A549 treated with Mapracorat at 1 μM for 4 hours (cell line): ENCODE measurements around the gene NDOR1. TPM values are rescaled to one million over a fixed set of nuclear protein-coding genes. Genes with fewer than 3 reads are reported as not detected.

ENCODE experiments used
- total RNA-seq: library from RNA; stranded (reverse); fragments of 200-300 nt; extraction: Qiagen RNA extraction; gene quantifications from 5 replicates; pipeline ENCODE4 v1.2.3, GENCODE V29; 2022

The NDOR1 gene
- total RNA-seq, result 9.8 to 19.3 TPM (median 16.4 TPM) in 5 replicates

DNA sequence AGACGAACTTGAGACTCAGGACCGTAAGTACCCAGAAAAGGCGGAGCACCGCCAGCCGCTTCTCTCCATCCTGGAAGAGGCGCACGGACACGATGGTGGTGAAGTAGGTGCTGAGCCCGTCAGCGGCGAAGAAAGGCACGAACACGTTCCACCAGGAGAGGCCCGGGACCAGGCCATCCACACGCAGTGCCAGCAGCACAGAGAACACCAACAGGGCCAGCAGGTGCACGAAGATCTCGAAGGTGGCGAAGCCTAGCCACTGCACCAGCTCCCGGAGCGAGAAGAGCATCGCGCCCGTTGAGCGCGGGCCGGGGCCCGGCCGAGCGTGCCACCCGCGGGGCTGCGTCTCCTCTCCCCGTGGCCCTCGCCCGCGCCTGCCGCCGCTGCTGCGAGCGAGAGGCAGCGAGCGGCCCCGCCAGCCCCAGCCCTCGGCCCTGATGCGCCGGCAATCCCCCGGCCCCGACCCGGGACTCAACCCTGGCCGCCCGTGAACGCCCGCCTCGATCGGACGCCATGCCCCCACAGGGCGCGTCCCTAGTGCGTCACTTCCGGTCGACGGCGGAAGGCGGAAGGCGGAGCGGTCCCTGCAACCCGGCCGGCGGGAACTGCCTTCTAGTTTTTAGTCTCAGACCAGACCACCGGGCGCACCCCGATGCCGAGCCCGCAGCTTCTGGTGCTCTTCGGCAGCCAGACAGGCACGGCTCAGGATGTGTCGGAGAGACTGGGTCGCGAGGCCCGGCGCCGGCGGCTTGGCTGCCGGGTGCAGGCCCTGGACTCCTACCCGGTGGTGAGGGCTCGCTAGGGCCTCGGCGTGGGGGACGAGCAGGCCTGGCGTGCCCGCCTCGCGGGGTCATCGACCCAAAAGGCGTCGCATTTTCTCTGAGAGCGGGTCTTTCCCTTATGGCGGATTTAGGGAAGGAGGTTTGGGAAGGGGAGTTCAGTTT, at the start of gene NDOR1, which contains the start of gene TMEM203:
Gene NDOR1, plus strand, starts transcription at position 575 of the 944 bp plus-strand sequence. Its CDS starts 78 bp downstream, at position 653.
Gene TMEM203, minus strand, starts transcription at position 523 of the 944 bp plus-strand sequence. Its CDS starts 234 bp downstream, at position 289.

DNA sequence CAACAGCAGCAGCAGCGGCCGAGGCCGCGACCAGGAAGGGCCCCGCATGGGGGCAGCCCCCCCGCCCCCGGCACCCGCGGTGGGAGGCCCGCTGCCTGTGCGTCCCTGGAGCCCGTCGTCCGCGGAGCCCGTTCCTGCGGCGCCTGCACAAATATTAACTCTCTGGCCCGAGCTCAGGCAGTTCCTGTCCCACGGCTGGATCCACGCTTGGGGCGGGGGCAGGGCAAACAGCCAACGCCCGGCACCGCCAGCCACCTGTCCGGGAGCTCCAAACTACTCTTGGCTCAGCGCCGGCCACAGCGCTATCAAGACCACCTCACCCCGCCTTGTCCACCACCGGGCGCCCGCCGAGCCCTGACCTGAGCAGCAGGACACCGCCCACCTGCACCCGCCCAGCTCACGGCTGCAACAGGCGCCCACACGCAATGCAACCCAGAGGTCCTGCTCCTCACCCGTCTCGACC, 35.6 kb upstream of the NDOR1 start, which contains the start of gene LRRC26:
Gene LRRC26, minus strand, starts transcription at position 156 of the 463 bp plus-strand sequence. Its CDS starts 108 bp downstream, at position 48.

DNA sequence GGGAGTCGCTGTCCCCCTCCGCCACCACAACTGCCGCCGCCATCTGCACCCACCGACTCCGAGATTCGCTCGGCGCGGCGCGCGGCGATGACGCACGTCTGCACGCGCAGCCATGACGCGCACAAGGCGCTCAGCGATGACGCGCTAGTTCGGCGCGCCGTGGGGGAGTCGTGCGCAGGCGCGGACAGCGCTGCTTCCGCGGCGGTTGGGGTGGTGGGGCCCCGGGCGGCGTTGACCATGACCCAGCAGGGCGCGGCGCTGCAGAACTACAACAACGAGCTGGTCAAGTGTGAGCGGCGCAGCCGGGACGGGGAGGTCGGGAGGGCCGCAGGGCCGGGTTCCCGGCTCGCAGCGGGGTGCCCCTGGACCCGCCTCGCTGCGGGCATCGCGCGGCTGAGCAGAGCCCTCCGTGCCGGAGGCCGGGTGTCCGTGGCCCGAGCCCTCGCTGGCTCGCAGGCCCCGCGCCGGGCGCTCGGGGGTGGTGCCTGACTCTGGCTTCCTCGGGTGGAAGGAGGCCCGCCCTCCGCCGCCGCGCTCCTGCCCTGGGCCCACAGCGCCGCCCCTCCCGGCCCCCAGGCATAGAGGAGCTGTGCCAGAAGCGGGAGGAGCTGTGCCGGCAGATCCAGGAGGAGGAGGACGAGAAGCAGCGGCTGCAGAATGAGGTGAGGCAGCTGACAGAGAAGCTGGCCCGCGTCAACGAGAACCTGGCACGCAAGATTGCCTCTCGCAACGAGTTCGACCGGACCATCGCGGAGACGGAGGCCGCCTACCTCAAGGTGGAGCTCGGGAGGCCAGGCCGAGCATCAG, 16.8 kb upstream of the NDOR1 start, which contains the start of the genes ANAPC2 and SSNA1:
Gene ANAPC2, minus strand, starts transcription at position 71 of the 807 bp plus-strand sequence. Its CDS starts 28 bp downstream, at position 43.
Gene SSNA1, plus strand, starts transcription at position 187 of the 807 bp plus-strand sequence. Its CDS starts 51 bp downstream, at position 238.

DNA sequence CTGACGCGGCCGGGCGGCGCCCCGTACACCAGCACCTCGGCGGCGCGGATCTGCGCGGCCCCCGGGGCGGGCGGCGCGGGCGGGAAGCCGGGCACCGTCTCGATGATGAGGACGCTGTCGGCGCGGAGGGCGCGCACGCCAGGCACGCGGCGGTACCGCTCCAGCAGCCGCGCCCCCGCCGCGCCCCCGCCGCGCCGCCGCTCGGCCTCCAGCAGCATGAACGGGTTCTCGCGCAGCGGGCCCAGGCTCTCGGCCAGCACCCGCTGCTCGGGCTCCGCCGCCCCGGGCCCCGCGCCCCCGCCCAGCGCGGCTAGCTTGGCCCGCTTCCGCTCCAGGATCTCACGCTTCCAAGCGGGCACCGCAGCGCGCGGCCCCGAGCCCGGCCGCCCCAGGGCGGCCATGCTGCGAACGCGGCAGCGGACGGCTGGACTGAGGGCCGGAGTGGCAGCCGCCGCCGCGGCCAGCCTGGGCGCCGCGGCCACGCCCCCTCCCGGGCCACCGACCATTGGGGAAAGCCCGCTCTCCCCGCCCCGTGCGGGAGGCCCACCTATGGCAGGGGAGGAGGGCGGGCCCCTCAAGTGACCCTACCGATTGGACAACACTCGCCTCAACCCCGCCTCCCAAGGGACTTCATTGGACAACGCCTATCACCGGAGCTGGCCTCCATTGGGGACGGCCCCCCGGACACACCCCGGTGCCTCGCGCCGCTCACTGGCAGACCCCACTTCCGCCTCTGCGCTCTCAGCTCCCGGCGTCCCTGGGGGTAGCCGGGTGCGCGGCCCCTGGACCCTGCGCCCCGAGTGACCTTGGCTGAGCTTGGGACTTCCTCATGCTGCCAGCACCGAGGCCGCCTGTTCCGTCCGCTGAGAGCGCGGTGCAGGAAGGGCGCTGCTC, 4.9 kb upstream of the NDOR1 start, which contains the start of gene TPRN:
Gene TPRN, minus strand, starts transcription at position 431 of the 894 bp plus-strand sequence. Its CDS starts 30 bp downstream, at position 401.

DNA sequence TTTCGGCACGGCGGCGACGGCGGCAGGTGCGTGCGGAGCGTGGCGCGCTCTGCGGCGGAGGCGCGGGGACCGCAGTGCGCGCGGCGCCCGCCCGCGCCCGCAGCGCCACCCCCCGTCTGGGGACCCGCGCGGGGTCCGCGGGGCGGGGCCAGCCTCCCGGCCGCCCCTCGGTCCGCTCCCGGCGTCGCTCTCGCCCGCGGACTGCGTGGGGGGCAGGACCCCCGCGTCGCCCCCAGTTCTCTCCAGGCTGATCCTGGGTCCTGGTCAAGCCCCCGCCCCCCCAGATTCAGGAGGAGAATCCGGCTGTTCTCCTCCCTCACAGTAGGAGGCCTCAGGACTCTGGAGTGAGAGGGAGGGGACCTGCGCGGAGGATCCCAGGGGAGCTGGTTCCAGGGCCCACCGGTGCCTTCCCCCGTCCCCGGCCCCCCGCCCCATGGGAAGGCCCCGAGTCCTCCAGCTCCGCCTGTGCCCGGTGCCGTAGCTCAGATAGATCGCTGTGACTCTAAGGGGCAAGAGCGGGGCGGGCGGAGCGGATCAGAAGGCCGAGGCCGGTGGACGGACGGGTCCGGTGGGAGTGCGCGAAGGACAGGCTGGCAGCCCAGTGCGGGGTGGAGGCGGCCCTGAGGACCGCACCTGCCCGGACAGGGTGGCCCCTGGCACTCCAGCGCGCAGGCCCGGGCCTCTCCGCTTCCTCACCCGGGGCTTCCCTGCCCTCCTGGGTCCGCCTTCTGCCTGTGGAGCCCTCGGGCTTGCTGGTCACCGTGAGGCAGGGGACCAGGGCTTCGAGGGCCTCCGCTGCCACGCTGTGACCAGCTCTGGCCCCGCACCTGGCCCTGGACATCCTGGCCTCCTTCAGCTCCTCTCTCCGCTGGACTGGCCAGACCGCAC, 16.9 kb downstream of the NDOR1 start, which contains the start of gene RNF208:
Gene RNF208, minus strand, starts transcription at position 51 of the 888 bp plus-strand sequence. CDS start 1,028 bp downstream, outside the sequence.

DNA sequence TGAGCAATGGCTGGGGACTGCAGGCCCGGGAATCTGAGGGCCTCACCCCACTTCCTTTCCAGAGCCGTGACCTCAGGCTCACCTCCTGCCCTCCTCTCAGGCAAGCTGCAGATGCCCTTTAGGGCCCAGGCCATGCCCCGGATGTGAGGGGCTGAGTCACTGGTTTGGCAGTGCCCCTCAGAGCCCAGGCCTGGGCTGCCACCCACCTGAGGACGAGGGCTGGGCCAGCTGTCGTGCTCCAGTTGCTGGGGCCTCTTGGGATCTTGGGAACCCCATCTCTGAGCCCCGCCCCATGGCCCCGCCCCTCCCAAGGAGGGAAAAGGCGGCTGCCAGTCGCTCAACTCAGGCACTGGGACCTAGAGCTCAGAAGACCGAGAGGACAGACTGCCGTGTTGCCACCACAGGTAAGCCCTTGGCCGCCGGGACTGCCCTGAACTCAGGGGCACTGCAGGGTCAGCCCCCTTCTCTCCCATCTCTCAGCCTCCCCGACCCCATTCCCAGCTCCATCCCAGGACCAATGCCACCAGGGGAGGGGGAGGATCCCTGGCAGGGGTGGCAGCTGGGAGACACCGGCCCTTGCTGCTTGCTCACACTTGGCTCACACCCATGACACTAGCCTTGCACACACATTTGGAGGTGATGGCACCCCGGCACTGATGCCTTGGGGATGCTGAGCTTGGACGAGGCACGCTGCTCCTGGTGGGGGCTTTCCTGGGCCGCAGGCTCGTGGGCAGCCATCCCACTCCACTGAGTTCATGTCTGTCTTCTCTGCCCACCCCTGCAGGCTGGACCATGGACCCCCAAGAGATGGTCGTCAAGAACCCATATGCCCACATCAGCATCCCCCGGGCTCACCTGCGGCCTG, 19.6 kb downstream of the NDOR1 start, which contains the start of gene CYSRT1:
Gene CYSRT1, plus strand, starts transcription at position 345 of the 865 bp plus-strand sequence. Its CDS starts 448 bp downstream, at position 793.

DNA sequence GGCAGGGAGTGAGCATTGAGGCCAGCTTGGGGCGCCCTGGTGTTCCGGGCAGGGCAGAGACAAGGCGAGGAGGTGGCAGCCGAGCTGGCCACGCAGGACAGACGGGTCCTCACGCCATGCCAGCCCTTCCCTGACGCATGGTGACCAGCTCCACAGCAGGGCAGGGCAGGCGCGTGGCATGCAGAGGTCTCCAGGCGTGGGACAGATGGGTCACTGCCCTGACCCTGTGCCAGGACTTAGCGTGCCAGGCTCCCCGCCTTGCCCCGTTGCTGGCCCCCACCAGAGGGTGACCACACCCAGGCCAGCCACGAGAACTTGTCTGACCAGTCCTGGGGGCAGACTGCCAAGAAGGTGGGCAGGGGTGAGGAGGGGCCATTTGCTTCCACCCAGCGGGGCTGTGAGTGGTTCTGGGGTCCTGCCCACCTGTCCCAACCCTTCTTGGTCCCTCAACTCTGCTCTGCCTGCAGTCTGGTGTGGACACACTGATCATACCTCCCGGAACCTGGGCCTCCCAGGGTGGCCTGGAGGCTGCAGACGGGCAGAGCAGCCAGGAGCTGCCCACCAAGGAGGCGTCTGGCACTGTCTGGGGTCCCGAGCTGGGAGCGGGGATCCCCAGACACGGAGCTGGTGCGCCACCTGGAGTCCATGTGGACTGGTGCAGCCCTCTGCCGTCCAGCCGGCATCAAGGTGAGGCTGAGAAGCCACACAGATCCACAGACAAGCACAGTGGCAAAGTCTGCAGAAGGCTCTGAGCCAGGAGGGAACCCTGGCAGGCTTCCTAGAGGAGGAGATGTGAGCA, 21.8 kb downstream of the NDOR1 start, which contains the start of gene RNF224:
Gene RNF224, plus strand, starts transcription at position 449 of the 799 bp plus-strand sequence. CDS start 834 bp downstream, outside the sequence.

DNA sequence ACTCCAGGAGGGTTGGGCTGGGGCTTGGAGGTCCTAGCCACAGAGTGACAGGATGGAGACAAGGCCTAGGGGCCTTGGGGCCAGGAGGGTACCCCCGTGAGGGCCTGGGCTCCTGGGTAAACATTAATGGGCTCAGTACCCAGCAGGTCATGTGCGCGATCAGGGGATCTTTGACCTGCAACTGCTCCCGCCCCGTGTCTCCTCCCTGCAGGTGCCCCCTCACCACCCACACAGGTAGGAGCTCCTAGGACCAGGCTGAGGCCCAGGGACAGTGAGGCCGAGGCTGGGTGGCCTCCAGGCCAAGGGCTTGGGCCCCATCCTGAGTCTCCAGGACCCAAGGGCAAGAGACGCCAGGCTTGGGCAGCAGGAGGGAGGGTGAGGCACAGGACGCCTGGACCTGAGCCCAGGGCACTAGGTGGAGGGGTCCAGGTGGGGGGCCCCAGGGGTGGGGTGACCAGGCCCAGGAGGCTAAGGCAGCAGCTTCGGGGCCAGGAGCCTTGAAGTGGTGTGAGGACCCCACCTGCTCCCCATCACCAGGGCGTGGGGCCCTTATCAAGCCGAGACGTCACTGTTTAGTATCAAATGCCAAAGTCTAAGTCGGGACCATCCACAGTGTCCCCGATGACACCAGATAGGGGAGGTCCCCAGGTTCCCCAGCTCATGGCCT, 25.3 kb downstream of the NDOR1 start, which contains the start of gene SLC34A3:
Gene SLC34A3, plus strand, starts transcription at position 197 of the 667 bp plus-strand sequence. CDS start 802 bp downstream, outside the sequence.

DNA sequence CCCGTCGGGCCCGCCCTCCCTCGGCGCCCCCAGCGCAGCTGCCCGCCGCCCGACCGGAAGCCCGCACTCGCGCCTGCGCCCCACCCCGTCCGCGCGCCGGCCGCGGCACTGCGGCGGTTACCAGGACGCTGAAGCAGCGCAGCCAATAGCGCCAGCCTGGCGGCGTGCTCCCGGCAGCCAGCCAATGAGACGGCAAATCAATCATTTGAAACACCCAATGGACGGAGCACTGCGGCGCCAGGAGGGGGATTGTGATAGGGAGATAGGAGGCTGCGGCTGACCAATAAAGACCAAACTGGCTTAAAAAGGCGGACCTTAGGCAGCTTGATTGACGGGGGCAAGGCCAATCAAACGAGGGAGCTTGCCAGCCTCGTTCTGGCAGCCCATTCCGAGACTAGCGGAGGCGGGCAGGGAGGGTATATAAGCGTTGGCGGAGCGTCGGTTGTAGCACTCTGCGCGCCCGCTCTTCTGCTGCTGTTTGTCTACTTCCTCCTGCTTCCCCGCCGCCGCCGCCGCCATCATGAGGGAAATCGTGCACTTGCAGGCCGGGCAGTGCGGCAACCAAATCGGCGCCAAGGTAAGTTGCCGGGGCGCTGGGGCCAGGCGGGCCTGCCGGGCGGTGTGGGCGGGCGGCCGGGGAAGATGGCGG, 35.5 kb downstream of the NDOR1 start, which contains the start of gene TUBB4B:
Gene TUBB4B, plus strand, starts transcription at position 447 of the 649 bp plus-strand sequence. Its CDS starts 74 bp downstream, at position 521.

DNA sequence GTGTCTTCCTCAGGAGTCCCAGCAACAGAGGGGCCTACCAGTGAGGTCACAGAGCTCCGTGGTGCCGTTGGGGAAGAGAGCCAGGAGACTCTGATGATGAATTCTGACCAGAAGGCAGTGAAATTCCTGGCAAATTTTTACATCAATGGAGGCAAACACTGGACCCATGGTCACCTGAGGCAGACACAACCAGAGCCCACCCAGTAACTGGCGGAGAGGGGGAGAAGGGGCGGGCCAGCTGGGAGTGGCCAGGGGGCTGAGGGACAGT, 45.6 kb downstream of the NDOR1 start, which contains the start of gene STPG3:
Gene STPG3, plus strand, starts transcription at position 93 of the 268 bp plus-strand sequence. Its CDS starts 1 bp downstream, at position 94.

DNA sequence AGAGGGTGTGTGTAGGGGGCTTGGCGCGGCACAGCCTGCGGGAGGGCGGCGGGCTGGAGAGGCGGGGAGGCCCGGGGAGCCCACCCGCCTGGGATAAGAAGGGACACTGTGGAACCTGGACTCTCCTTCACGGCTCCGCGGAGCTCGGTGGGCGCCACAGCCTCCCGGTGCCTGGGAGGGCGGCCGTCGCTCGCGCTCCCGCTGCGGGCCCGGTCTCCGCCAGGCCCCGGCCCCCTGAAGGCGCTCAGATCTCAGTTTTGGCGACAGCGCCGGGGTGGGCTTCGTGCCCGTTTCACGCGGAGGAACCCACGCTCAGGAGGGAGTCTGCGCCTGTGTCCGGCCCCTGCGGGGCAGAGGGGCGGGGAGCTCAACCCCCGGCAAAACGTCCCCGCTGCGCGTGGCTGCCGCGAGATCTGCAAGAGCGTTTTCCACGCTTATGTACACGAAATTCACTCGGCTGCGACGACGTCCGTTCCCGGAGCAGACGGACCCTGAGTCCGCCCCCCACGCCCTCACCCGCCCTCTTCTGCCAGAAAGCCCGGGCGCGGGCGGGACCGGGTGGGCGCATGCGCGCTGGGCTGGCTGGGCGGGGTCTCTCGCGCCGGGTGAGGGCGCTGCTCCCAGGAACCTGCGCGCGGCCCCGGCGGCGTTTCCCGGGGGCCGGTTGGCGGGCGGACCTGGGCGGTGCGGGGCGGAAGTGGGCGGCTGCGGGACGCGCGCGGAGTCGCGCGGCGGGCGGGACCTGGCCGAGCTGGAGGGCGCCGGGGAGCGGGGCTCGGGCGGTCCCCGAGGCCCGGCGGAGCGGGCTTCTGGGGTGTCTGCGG, 49.3 kb downstream of the NDOR1 start, which contains the start of gene NELFB:
Gene NELFB, plus strand, starts transcription at position 704 of the 824 bp plus-strand sequence.

